HG03571 (cell line): Measurements from ENCODE around the gene MPEG1.

Source experiments
- ATAC-seq: cut with Tn5 transposase; IDR thresholded peaks from one replicate; pipeline ENCODE4 v1.9.1; 2021; ENCODE audit not compliant: unreplicated experiment

MPEG1 gene, protein sequence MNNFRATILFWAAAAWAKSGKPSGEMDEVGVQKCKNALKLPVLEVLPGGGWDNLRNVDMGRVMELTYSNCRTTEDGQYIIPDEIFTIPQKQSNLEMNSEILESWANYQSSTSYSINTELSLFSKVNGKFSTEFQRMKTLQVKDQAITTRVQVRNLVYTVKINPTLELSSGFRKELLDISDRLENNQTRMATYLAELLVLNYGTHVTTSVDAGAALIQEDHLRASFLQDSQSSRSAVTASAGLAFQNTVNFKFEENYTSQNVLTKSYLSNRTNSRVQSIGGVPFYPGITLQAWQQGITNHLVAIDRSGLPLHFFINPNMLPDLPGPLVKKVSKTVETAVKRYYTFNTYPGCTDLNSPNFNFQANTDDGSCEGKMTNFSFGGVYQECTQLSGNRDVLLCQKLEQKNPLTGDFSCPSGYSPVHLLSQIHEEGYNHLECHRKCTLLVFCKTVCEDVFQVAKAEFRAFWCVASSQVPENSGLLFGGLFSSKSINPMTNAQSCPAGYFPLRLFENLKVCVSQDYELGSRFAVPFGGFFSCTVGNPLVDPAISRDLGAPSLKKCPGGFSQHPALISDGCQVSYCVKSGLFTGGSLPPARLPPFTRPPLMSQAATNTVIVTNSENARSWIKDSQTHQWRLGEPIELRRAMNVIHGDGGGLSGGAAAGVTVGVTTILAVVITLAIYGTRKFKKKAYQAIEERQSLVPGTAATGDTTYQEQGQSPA

DNA sequence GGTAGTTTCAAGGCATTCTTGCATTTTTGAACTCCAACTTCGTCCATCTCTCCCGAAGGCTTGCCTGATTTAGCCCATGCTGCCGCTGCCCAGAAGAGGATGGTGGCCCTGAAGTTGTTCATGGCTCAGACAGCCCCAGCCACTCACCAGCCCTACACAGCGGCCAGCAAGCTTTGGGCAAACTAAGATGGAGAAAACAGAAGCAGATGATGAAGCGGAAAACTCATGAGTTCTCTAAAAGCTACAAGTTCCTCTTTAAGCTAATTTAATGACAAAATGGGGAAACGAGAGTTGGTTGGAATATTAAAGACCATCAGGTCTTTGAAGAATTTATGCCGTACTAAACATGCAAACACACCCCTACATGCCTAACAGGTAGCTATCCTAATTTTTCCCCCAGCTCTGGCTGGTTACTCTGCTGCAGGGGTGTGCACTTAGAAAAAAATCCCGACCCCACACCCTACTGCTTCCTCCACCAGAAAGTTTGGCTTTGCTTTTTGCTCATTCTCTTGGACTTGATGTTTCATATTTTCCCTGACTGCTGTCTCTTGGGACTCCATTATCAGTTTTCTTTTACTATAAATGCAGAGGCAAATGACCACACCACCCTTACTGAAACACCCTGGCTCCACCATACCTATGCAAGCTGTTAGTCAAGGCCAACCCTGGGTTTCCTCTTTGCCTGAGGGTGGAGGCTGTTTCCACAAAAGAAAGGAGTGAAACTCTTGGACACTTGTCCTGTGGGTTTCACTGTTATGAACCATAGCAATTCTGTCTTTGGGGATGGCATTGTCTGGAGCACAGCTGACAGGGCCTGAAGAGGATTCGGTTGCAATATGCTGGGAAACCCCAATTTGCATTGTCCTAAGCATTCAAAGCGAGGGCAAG, at the start of gene MPEG1:
TSS of gene MPEG1 (minus strand) at position 184 of the 888 bp plus-strand sequence. CDS start at position 122, 62 bp downstream.
- ATAC-seq, result no peak

DNA sequence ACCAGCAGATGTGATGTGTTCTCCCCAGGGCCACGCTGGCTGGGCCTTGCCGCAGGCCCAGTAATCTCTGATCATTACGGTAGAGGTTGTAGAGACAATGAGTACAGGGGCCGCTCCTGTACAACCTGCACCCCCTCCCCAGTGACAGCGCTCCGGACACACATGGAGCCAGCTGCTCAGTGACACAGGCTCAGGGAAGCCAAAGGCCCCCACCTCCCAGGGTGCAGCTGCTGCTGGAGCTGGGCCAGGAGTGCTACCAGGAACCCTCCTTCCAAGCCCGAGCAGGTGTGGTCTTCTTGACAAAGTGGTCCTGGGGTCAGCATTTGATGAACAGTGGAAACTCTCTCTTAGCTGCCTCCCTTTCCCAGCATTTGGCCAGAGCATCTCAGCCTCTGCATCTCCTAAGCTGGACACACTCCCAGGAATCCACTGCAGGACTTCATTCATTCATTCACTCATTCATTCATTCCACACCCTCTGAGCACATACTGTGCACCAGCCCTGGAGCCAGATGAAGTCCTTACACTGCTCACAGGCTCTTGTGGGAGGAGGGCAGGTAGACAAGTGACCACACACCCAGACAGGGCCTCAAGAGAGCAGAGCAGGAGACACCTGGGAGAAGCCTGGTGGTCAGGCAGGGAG, 49.6 kb upstream of the MPEG1 start:
- no peak for ATAC-seq

DNA sequence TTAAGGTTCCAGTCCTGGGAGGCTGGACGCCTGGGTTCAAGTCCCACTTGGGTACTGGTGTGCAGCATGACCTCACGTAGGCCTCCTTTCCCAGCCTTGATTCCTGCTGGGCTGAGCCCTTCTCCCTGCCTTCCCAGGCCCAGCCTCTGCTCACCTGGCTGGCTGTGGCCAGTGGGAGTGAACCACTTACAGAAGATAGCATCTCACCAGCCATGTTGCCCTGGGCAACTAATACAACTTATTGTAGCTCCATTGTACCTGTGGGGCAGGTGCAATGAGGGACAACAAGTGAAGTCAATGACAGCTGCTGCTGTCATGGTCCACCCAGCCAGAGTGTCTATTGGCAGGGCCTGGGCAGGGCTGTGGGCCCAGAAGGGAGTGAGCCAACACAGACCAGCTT, 48.4 kb upstream of the MPEG1 start:
- no peak for ATAC-seq

DNA sequence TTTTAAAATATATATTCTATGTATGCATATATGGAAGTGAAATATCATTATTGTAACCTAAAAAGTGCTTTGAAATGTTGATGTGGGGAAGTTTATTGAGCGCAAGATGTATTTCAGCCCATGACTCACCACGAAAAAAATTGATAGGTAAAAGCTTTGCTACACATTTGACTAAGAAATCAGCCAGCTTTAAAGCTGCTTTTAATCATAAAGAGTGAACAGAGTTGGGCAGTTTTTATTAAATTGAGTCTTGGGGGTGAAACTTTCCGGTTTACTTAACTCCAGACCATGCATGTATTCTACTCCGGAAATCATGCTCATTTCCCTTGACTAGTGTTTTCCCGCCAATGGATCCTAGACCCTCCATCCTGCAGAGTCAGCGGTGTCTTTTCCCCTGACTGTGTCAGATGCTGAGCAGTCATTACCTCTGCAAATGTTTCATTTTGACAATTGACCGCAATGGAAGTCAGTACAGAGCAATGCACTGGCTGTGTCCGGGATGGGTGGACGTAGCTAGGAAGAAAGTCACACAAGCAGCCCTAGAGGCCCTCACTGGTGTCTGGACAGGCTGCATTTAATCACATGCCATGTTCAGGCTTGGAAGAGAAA, 47.2 kb upstream of the MPEG1 start:
- no peak for ATAC-seq

GRCh38 chr11:59259047-59259446, 46.3 kb upstream of the MPEG1 start:
- ATAC-seq, result no peak

DNA sequence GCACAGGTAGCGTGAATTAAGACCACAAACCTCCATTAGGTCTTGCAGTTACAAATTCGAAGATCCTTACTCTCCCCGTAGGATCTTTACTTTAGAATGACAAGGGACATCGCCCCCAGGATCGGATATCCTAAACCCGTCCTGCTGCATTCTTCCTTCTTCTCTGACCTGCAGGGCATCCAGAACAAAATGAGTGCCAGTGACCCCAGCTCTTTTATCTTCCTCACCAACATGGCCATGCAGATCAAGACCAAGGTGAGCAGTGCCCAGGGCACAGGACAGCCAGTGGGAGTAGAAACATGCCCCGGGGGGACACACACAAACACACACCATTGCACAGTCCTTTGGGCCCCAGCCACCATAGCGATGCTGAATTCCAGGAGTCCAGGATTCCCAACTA, 42.6 kb upstream of the MPEG1 start:
- ATAC-seq, result no peak

- no peak for ATAC-seq
Measured at GRCh38 chr11:59254286-59254685, 41.6 kb upstream of the MPEG1 start.

DNA sequence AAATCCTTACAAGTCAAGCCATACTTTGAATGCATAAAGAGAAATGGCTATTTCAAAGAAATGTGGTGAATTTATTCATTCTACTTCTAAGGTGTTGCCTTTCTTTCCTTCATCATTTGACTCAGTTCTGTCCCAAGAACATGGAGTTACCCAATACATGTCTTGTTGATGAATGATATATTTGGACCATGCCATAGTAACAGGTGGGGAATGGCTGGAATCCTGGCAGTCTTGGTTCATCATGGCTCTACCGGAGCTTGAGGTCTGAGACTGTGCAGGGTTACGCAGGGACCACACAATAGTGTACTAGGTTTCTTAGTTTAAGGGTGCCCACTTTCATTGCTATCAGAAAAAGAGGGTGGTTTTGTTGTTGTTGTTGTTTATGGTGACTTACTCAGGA, 40.3 kb upstream of the MPEG1 start:
- no peak for ATAC-seq

DNA sequence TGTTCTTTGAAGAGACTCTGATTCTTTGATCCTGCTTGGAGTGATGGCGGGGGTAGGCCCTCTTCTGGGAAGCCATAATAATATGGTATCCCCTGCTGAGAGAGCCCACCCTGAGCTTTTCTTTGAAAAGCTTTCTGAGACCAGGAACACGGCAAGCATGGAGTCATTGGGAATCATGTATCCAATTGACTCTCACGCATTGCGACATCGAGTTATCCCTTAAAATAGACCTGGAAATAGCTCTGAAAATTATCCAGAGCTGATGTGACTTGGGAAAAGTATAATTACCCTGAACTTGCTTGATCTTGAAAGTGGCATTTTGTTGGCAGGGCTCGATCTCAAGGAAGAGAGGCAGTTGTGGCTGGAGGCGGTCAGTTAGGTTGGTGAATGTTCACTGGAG, 36.8 kb upstream of the MPEG1 start:
- ATAC-seq, result no peak

DNA sequence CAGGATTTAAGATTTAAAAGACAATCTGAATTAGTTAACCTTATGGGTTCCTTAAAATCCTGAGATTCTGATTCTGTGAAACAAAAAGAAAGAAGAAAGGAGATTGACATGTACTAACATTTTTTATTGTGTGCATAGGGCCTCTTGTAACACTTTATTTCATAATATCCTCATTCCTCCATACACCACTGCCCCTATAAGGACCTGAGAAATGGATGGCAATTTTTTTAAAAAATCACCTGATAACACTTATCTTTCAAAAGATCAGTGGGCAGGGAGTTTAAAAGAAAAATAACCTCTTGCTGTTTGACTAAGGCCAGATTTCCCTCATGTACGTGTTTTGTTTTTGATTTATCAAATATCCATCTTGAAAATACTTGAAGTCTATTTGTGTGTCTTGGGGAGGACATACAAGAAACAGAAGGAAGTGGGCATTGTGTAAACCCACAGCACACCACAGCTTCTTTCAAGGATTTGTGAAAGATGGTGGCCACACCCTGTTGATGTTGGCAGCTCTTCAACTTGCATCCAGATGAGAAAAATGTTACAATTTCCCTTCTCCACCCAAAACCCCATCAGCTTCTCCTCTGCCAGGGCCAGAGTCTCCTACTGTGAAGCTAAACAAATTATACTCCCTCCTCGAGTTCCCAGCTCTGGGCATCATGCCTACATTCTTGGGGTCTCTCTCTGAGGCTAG, 35.0 kb upstream of the MPEG1 start:
- no peak for ATAC-seq

DNA sequence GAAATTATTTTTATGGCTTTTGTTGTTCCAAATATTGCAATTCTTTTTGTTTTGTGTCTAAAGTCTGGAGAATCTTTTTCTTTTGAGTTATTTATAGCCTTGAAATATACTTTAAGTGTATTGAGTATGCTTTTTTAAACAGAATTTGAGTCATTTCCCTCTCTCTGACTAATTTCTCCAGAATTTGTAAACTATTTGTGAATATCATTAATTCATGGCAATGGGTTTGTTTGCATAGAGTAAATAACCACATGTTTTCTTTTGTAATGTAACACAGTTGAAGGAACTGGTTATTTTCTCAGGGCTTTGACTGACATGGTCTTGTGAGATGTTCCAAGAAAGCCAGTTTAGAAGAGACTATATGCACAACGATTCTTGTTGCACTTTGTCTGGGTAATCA, 30.9 kb upstream of the MPEG1 start:
- no peak for ATAC-seq

DNA sequence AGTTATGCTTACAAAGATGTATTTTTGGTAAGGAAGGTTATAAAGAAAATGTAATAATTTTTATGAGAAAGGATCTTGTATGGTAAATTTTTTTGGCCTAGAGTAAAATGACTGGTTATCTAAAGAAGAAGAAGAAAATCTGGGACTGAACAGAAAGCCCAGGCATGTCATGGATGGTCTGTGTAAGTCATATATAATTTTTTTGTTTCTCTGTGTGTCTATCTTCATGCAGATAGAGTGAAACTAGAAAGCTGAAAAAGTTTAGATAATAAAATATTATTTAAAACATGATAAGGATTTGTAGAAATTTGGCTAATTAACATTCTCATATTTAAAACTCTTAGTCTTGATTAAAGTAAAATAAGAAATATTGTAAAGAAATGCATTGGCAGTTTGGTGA, 27.6 kb upstream of the MPEG1 start:
- no peak for ATAC-seq

DNA sequence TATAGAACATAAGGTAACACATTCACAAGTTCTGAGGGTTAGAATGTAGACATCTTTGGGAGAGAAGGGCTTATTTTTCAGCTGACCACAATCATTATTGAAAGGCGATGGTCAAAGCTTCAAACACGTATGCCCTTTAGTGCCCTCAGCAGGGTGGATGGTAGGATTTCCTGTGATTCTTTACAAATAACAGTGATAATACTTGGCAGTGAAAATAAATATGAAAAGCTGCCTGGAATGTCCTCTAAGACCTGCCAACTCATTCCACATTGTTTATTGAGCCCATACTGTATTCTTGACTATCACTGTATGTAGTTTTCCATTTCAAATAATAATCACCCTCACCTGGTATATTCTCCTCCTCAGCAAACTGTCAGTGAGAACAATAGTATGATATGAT, 13.7 kb upstream of the MPEG1 start:
- no peak for ATAC-seq

DNA sequence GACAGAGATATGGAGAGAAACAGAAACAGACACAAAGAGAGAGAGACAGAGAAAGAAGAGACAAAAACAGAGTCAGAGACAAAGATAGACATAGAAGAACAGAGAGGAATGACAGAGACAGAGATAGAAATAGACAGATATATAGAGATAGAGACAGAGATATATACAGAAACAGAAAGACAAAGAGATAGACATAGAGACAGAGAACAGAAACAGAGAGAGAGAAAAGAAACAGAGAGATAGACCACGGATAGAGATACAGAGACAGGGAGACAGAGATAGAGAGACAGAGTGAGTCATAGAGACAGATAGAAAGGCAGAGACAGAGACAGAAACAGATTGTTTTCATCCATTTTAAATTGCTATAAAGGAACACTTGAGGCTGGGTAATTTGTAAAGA, 12.3 kb upstream of the MPEG1 start:
- no peak for ATAC-seq

- no peak for ATAC-seq
Measured at GRCh38 chr11:59224351-59224928, 11.7 kb upstream of the MPEG1 start.

DNA sequence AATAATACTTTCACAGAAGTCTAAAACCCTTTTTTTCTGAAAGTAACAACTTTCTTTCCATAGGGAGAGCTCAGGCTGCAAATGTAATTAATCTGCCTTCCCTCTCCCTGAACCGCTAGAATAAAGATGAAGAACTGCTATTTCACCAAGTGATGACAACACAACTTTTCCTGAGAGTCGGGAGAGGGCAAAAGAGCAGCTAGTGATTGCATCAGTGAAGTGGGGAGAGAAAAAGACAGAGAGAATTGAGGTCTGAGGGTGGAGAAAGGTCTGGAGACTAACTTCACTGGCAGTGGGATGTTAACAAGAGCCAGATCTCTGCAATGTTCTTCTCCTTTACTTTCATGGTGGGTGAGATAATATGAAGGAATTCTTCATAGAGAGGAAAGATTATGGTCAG, 10.9 kb upstream of the MPEG1 start:
- no peak for ATAC-seq

GRCh38 chr11:59223177-59223576, 10.4 kb upstream of the MPEG1 start:
- ATAC-seq, result no peak

DNA sequence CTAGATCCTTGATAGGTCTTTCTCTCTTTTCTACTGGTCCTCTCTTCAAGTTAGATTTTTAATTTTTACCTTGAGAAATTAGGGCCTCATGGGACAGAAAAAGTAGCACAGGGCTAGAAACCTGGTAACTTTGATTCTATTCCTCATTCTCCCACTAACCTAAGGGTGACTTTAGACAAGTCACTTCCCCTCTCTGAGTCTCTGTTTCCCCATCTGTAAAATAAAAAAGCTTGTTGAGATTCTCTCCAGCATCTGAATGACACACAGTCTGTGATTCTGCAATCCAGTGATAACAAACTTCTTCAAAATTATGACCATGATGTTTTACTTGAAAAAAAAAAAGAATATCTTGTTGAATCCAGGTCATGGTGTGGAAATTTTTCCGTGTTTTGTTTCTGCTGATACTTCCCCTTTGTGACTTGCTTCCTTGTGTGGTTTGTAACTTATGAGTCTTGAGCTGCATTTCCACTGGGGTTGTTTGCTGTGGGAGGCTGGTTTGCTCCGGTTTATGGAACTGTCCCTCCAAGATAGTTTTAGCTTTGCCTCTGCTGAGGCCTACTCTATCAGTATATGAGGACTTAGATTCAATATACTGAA, 9.8 kb upstream of the MPEG1 start:
- no peak for ATAC-seq

DNA sequence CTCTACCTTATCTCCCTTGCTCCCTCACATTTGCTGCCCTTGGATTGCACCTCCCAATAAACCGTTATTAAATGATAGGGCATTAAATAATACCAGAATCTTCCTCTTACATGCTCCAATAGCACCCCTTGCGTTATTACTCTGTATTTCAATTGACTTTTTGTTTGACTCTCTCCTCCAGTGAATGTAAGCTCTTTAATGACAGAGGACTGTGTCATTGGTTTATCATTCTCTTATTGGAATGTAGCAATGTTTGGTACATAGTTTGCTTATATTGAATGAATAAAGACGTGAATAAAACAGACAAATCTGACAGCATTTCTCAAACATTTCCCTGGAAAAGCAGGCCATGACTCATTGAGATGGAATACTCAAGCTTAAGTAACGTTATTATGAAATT, 8.7 kb upstream of the MPEG1 start:
- no peak for ATAC-seq
